ENCODE data around the gene SLC25A4.
A peak's percentile ranks its signal among the peaks of the same experiment; 100 is the strongest.

SLC25A4 gene

GRCh38 chr4:185139736-185140135, 3.3 kb upstream of the SLC25A4 start:
- Mint-ChIP-seq H3K4me3 (no peak overlapping the region), H3K27me3 (peaks cover 30% of the 10 kb centered on the region), H3K4me1 (peaks cover 14% of the 10 kb centered on the region), H3K9me3 (no peaks in the 10 kb centered on the region), H3K27ac (no peak overlapping the region)
- DNase-seq, result no peak
- no peak for ATAC-seq

DNA sequence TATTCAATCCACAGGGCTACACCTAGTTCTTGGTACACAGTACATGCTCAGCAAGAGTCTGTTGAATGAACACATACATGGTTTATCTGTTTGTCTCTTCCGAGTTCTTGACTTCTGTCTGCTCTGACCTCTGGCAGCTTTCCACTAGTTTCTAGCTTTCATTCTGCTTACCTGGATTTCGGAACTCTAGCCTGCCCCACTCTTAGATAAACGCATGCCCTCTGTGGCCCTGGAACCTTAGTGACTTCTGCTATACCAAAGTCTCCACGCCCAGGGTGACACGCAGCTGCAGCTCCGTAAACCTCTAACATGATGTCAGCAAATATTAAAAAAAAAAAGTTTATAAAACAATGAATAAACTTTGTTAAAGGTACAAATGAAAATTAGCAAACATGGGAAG, 1.3 kb upstream of the SLC25A4 start:
- no peak for DNase-seq
- H3K4me1 Mint-ChIP-seq, result peaks cover 14% of the 10 kb centered on the region
- no peak for ATAC-seq
- H3K27me3 Mint-ChIP-seq, result peaks cover 30% of the 10 kb centered on the region
- H3K27ac Mint-ChIP-seq, result no peak overlapping the region
- H3K9me3 Mint-ChIP-seq, result no peaks in the 10 kb centered on the region
- H3K4me3 Mint-ChIP-seq, result peak overlapping the region in 1 of 2 donors; percentile 12

DNA sequence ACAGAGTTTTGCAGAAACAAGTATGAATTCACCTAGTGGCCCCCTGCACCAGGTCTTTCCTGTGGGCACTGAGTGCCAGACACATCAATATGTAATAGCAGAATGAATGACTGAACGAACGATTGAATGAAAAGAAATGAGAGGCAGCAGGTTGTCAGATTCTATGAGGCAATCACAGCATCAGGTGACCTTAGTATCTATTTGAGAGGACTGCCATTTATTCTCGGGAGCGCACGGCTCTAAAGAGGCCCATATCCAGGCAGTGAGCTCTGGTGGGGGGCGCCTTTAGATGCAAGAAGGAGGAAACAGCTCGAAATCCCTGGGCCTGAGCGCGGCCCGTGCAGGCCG, 528 bp upstream of the SLC25A4 start:
- Mint-ChIP-seq H3K4me1 (peaks cover 14% of the 10 kb centered on the region), H3K27ac (peak overlapping the region; percentile 75 to 94), H3K4me3 (peak overlapping the region; percentile 92 to 97), H3K27me3 (peaks cover 27% of the 10 kb centered on the region), H3K9me3 (no peaks in the 10 kb centered on the region)
- DNase-seq, result no peak
- ATAC-seq, result peak; percentile 42

DNA sequence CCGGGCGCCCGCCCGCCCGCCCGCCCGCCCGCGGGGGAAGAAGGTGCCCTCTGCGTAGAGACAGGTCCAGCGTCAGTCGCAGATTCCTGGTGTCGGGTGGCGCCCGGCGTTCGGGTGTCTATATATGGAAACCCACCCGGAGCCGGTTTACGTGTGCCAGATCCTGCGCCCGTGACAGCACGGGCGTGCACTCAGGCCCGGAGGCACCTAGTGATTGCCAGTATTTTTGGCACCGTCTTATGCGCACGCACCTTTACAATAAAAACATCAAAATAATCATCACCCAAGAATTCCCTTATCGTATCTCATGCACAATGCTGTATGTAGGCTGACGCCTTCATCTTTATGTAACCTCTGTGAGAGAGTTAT, 519 bp downstream of the SLC25A4 start:
- Mint-ChIP-seq H3K9me3 (no peaks in the 10 kb centered on the region), H3K4me3 (peak overlapping the region; percentile 67 to 92), H3K27me3 (peaks cover 17% of the 10 kb centered on the region), H3K27ac (peak overlapping the region in 1 of 2 donors; percentile 4), H3K4me1 (peaks cover 14% of the 10 kb centered on the region)
- DNase-seq (peak; percentile 26 to 34), ATAC-seq (peak; percentile 31)

DNA sequence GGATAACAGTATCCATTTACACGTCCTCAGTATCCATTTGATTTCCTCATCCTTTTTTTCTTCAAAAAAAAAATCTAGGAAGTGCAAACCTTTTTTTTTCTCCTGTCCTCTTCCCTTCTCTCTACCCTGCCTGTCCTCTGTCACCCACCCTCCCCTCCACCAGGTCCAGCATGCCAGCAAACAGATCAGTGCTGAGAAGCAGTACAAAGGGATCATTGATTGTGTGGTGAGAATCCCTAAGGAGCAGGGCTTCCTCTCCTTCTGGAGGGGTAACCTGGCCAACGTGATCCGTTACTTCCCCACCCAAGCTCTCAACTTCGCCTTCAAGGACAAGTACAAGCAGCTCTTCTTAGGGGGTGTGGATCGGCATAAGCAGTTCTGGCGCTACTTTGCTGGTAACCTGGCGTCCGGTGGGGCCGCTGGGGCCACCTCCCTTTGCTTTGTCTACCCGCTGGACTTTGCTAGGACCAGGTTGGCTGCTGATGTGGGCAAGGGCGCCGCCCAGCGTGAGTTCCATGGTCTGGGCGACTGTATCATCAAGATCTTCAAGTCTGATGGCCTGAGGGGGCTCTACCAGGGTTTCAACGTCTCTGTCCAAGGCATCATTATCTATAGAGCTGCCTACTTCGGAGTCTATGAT, 1.7 kb downstream of the SLC25A4 start:
- no peak for ATAC-seq
- DNase-seq, result no peak
- no peaks in the 10 kb centered on the region for H3K9me3 Mint-ChIP-seq
- peaks cover 14% of the 10 kb centered on the region for H3K4me1 Mint-ChIP-seq
- peaks cover 10% of the 10 kb centered on the region for H3K27me3 Mint-ChIP-seq
- H3K4me3 Mint-ChIP-seq, result no peak overlapping the region
- H3K27ac Mint-ChIP-seq, result peak overlapping the region; percentile 77 to 95

DNA sequence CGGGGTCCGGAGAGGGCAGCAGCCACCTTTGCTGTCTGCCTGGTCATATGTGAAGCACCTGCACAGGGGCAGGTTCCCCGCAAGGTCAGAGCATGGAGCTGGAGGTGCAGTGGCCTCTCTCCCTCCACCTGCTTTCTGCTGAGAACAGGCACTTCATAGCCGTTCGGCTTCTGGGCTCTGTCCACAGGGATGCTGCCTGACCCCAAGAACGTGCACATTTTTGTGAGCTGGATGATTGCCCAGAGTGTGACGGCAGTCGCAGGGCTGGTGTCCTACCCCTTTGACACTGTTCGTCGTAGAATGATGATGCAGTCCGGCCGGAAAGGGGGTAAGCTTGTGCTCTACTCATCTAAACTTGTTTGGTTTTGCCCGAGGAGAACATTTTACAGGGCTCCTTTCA, 2.5 kb downstream of the SLC25A4 start:
- Mint-ChIP-seq H3K9me3 (no peaks in the 10 kb centered on the region), H3K27ac (no peak overlapping the region), H3K4me1 (peaks cover 14% of the 10 kb centered on the region), H3K4me3 (no peak overlapping the region), H3K27me3 (peaks cover 8% of the 10 kb centered on the region)
- ATAC-seq, result no peak
- DNase-seq, result no peak

DNA sequence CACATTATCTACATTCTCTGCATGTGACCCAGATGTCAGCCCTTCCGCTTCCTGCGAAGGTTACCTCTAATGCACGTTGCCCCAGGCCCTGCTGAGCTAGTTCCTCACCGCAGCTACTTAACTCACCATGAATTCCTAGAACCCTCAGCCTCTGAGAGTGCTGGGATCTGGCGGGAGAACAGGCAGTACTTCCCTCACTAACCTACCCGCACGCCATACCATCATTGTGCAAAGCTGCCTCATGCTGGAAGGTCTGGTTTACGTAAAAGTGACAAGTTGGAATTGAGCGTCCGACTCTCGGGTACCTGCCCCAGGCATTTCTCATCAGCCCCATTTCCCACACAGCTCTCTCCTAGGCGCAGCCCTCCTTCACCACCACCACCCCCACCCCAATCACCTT, 6.3 kb downstream of the SLC25A4 start:
- Mint-ChIP-seq H3K4me3 (no peak overlapping the region), H3K27ac (no peak overlapping the region), H3K27me3 (no peaks in the 10 kb centered on the region), H3K4me1 (no peaks in the 10 kb centered on the region), H3K9me3 (no peaks in the 10 kb centered on the region)
- no peak for DNase-seq
- no peak for ATAC-seq

DNA sequence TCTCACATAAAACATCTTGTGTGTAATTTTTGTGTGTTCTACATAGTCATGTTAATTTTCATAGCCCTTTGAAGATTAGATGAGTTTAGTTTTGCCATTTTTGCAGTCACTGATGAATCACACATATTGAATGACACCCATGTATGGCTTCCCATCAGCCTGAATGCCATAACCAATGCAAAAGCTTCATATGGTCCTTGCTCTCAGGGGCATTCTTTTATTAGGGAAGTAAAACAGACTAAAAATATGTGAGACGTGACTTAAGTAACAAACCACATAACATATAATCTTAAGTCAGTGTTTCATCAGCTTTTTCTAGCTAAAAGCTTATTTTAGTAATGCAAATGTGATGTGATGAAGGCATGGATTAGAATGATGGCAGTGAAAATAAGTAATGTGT, 8.2 kb downstream of the SLC25A4 start:
- H3K4me1 Mint-ChIP-seq, result no peaks in the 10 kb centered on the region
- DNase-seq, result no peak
- H3K4me3 Mint-ChIP-seq, result no peak overlapping the region
- H3K27ac Mint-ChIP-seq, result no peak overlapping the region
- H3K9me3 Mint-ChIP-seq, result no peaks in the 10 kb centered on the region
- H3K27me3 Mint-ChIP-seq, result no peaks in the 10 kb centered on the region
- no peak for ATAC-seq

DNA sequence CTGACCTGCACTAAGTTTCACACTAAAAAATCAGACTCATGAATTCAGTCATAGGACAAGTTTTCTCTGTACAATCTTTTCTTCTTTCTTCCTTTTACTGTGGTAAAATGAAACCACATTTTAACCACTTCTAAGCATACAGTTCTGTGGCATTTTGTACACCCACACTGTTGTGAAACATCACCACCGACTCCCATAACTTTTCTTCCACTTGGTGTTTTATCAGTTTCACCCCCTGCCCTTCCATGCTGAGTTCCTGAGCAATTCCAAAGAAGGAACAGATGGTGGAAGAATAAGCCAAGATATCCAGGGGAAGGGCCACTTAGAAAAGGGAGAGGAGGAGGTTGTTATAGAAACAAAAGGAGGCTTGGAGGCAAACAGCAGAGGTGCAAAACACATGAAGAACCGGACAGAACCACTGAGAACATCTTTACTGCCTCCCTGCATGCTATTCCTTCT, 22.6 kb downstream of the SLC25A4 start:
- H3K4me1 Mint-ChIP-seq, result peaks cover 19% of the 10 kb centered on the region
- ATAC-seq (peak; percentile 98), DNase-seq (peak; percentile 17 to 38)
- no peaks in the 10 kb centered on the region for H3K27me3 Mint-ChIP-seq
- no peak overlapping the region for H3K27ac Mint-ChIP-seq
- H3K9me3 Mint-ChIP-seq, result no peaks in the 10 kb centered on the region
- peak overlapping the region; percentile 5 to 6 for H3K4me3 Mint-ChIP-seq

GRCh38 chr4:185167234-185167633, 24.2 kb downstream of the SLC25A4 start:
- no peak overlapping the region for H3K27ac Mint-ChIP-seq

GRCh38 chr4:185171373-185172071, 28.5 kb downstream of the SLC25A4 start:
- Mint-ChIP-seq H3K27me3 (no peaks in the 10 kb centered on the region), H3K27ac (no peak overlapping the region)

More at GRCh38 chr4:185167234-185167633, 24.2 kb downstream of the SLC25A4 start:
- ATAC-seq (no peak), DNase-seq (no peak)
- H3K4me1 Mint-ChIP-seq, result peaks cover 19% of the 10 kb centered on the region
- H3K9me3 Mint-ChIP-seq, result no peaks in the 10 kb centered on the region
- H3K27me3 Mint-ChIP-seq, result no peaks in the 10 kb centered on the region
- no peak overlapping the region for H3K4me3 Mint-ChIP-seq

DNA sequence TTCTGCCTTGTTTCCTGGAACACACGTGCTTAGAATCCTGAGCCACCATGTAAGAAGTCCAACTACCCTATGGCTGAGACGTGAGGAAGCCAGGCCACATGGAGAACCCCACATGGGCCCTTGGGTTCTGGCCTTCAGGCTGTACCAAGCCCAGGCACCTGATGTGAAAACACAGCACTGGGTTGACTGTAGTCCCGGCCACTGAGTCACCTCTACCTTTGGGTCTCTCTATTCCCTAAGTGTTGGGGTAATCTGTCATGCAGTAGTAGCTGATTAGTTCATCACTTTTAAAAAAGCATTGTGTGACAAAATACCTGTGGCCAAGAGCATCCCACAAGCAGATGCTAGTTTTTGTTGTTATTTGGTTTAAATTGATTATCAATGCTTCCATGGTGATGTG, 36.4 kb downstream of the SLC25A4 start:
- no peak for ATAC-seq
- H3K4me3 Mint-ChIP-seq, result no peak overlapping the region
- no peaks in the 10 kb centered on the region for H3K9me3 Mint-ChIP-seq

More at GRCh38 chr4:185171373-185172071, 28.5 kb downstream of the SLC25A4 start:
- Mint-ChIP-seq H3K9me3 (no peaks in the 10 kb centered on the region), H3K4me3 (no peak overlapping the region), H3K4me1 (no peaks in the 10 kb centered on the region)
- ATAC-seq, result no peak
- DNase-seq, result no peak

DNA sequence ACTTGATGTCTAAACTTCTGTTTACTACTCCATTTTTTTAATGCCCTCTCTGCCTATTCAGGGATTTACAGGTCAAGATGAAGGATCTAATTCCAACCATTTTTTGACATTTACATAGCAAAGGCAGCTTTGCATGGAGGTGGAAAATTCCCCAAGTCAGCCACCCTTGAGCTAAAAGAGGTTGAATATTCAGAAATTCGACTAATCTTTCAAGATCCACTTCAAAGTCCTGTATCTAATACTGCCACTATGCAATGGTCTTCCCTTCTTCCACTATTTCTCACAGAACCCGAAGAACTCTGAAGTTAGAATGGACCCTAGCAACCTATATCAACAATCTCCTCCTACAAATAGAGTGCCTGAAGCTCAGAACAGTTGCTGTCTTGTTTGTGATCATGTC, 39.2 kb downstream of the SLC25A4 start:
- Mint-ChIP-seq H3K4me3 (no peak overlapping the region), H3K9me3 (no peaks in the 10 kb centered on the region), H3K27ac (no peak overlapping the region), H3K27me3 (no peaks in the 10 kb centered on the region), H3K4me1 (peaks cover 36% of the 10 kb centered on the region)
- no peak for DNase-seq
- no peak for ATAC-seq

More for the DNA sequence above, 36.4 kb downstream of the SLC25A4 start:
- no peak overlapping the region for H3K27ac Mint-ChIP-seq
- no peak for DNase-seq
- no peaks in the 10 kb centered on the region for H3K27me3 Mint-ChIP-seq
- H3K4me1 Mint-ChIP-seq, result peaks cover 27% of the 10 kb centered on the region

GRCh38 chr4:185183622-185184281, 40.7 kb downstream of the SLC25A4 start:
- H3K9me3 Mint-ChIP-seq, result no peaks in the 10 kb centered on the region
- H3K4me1 Mint-ChIP-seq, result peaks cover 39% of the 10 kb centered on the region
- DNase-seq (peak; percentile 66 to 69), ATAC-seq (peak; percentile 75)
- H3K27me3 Mint-ChIP-seq, result no peaks in the 10 kb centered on the region
- no peak overlapping the region for H3K27ac Mint-ChIP-seq
- H3K4me3 Mint-ChIP-seq, result no peak overlapping the region

DNA sequence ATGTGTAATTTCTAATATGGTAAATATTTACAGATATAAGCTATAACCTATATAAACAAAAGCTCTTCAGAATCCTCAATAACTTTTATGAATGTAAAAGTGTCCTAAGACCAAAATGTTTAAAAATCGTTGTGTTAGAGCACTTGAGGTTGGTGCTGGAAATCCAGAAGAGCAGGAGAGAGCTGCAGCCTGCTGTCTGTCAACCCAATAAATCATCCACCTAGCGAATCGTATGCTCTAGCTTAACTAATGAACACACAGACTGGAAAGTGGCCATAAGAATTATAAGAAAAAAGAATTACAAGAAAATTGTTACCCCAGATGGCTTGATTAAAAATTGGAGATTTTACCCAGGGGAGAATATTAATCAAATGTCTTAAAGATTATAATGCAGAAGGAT, 43.7 kb downstream of the SLC25A4 start:
- ATAC-seq, result no peak
- Mint-ChIP-seq H3K27ac (no peak overlapping the region), H3K9me3 (no peaks in the 10 kb centered on the region), H3K4me1 (peaks cover 40% of the 10 kb centered on the region), H3K4me3 (no peak overlapping the region), H3K27me3 (no peaks in the 10 kb centered on the region)
- DNase-seq, result no peak

GRCh38 chr4:185189606-185190305, 46.7 kb downstream of the SLC25A4 start:
- peaks cover 47% of the 10 kb centered on the region for H3K4me1 Mint-ChIP-seq
- H3K27ac Mint-ChIP-seq, result no peak overlapping the region

More at GRCh38 chr4:185189606-185190305, 46.7 kb downstream of the SLC25A4 start:
- no peak for ATAC-seq
- no peak for DNase-seq
- no peak overlapping the region for H3K4me3 Mint-ChIP-seq
- H3K9me3 Mint-ChIP-seq, result no peaks in the 10 kb centered on the region
- no peaks in the 10 kb centered on the region for H3K27me3 Mint-ChIP-seq
